MM.1S (cell line): Measurements from ENCODE around the gene YIPF3.

Experiments used
- EZH2 ChIP-seq: fragments of 300-600 bp; sonication (generic); optimal IDR thresholded peaks from 2 replicates; pipeline ENCODE3; 2017; ENCODE audit warnings: low read depth, mild to moderate bottlenecking, antibody characterized with exemption, low read length, mixed read lengths
- EZH2phosphoT487 ChIP-seq: fragments of 300-600 bp; sonication (generic); IDR thresholded peaks from 2 replicates; pipeline ENCODE4 v1.6.1; 2018; ENCODE audit warnings: antibody characterized with exemption, low read length
- TF ChIP-seq, protein P1 (sequence below): fragments of 300-600 bp; sonication (generic); IDR thresholded peaks from 2 replicates; pipeline ENCODE4 v1.5.1; 2016; ENCODE audit warnings: antibody characterized with exemption, low read length, mixed read lengths

DNA sequence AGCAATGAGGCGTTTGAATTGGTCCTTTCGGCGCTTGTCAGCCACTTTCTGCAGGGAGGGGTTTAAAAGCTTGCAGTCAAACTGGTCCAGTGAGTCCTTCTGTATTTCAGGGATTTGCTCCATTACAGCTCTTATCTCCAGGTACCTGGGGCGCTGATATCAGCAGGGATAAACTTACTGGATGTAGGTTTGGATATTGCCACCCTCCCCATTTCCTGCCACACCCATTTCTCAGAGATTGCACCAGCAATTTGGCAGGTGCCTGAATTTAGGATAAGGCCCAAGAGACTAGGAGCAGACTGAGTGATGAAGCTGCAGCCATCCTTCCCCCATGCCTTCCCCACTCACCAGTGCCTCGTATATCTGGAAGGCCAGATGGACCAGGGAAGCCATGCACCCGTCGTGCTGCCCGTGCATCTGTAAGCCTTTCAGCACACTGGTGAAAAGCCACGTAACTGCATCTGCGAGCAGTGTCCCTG, 7.8 kb upstream of the YIPF3 start:
- TF ChIP-seq, protein P1, sequence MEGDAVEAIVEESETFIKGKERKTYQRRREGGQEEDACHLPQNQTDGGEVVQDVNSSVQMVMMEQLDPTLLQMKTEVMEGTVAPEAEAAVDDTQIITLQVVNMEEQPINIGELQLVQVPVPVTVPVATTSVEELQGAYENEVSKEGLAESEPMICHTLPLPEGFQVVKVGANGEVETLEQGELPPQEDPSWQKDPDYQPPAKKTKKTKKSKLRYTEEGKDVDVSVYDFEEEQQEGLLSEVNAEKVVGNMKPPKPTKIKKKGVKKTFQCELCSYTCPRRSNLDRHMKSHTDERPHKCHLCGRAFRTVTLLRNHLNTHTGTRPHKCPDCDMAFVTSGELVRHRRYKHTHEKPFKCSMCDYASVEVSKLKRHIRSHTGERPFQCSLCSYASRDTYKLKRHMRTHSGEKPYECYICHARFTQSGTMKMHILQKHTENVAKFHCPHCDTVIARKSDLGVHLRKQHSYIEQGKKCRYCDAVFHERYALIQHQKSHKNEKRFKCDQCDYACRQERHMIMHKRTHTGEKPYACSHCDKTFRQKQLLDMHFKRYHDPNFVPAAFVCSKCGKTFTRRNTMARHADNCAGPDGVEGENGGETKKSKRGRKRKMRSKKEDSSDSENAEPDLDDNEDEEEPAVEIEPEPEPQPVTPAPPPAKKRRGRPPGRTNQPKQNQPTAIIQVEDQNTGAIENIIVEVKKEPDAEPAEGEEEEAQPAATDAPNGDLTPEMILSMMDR = no peak
- TF ChIP-seq EZH2 (no peak), EZH2phosphoT487 (no peak)
